ENCODE results near the gene SDHC.

The SDHC gene

GRCh38 chr1:161285521-161285920 lies 28.7 kb upstream of the SDHC start:
- TF ChIP-seq CSDC2 (CRISPR knock-in tag; IDR thresholded peaks at IDR 0.05) (no peak), CSRNP3 (CRISPR knock-in tag; IDR thresholded peaks at IDR 0.05) (no peak), ZFP30 (CRISPR knock-in tag; IDR thresholded peaks at IDR 0.05) (no peak)
- no peak for ATAC-seq

- no peak for ATAC-seq
- TF ChIP-seq ZNF8 (CRISPR knock-in tag; IDR thresholded peaks at IDR 0.05), result no peak
- TF ChIP-seq ESRRG (CRISPR knock-in tag; IDR thresholded peaks at IDR 0.05), result no peak
- no peak for TF ChIP-seq CREB5 (CRISPR knock-in tag; IDR thresholded peaks at IDR 0.05; ENCODE audit: low read depth)
- TF ChIP-seq ZC3H10 (CRISPR knock-in tag; IDR thresholded peaks at IDR 0.05), result no peak
- no peak for TF ChIP-seq ZFP3 (CRISPR knock-in tag; IDR thresholded peaks at IDR 0.05)
- TF ChIP-seq PATZ1 (CRISPR knock-in tag; IDR thresholded peaks at IDR 0.05; ENCODE audit: borderline replicate concordance), result no peak
- TF ChIP-seq ZFP30 (CRISPR knock-in tag; IDR thresholded peaks at IDR 0.05), result no peak
- no peak for TF ChIP-seq TSHZ2 (CRISPR knock-in tag; IDR thresholded peaks at IDR 0.05)
- TF ChIP-seq PPARA (CRISPR knock-in tag; IDR thresholded peaks at IDR 0.05; ENCODE audit: borderline replicate concordance), result no peak
- TF ChIP-seq OSR1 (CRISPR knock-in tag; IDR thresholded peaks at IDR 0.05), result no peak
- TF ChIP-seq ISL1 (CRISPR knock-in tag; IDR thresholded peaks at IDR 0.05), result no peak
- no peak for TF ChIP-seq GLIS3 (CRISPR knock-in tag; IDR thresholded peaks at IDR 0.05)
- TF ChIP-seq ZNF70 (CRISPR knock-in tag; IDR thresholded peaks at IDR 0.05), result no peak
- TF ChIP-seq SNAI2 (CRISPR knock-in tag; IDR thresholded peaks at IDR 0.05), result no peak
- no peak for TF ChIP-seq ARNTL (CRISPR knock-in tag; IDR thresholded peaks at IDR 0.05; ENCODE audit: borderline replicate concordance, low read depth)
These were observed 26.6 kb upstream of the SDHC start for GRCh38 chr1:161287482-161288054.

- no peak for TF ChIP-seq TSHZ2 (CRISPR knock-in tag; IDR thresholded peaks at IDR 0.05)
- no peak for TF ChIP-seq CSDC2 (CRISPR knock-in tag; IDR thresholded peaks at IDR 0.05)
- no peak for ATAC-seq
These were observed 23.4 kb upstream of the SDHC start for GRCh38 chr1:161290779-161291178.

GRCh38 chr1:161297415-161297814 lies 16.8 kb upstream of the SDHC start:
- ATAC-seq, result no peak
- TF ChIP-seq GLIS3 (CRISPR knock-in tag; IDR thresholded peaks at IDR 0.05) (no peak), ARNTL (CRISPR knock-in tag; IDR thresholded peaks at IDR 0.05; ENCODE audit: borderline replicate concordance, low read depth) (no peak), OSR1 (CRISPR knock-in tag; IDR thresholded peaks at IDR 0.05) (no peak), PPARA (CRISPR knock-in tag; IDR thresholded peaks at IDR 0.05; ENCODE audit: borderline replicate concordance) (no peak), BACH2 (CRISPR knock-in tag; IDR thresholded peaks at IDR 0.05; ENCODE audit: borderline replicate concordance) (no peak)

Measured in SK-N-SH treated with all-trans-retinoic acid at 6 μM for 48 hours (cell line).